IPS-11a (cell line): ENCODE measurements around the gene UST.
"Not testable (repeated sequence)": the region's sequence is repeated elsewhere in the genome, so short reads cannot be mapped to it uniquely, and the experiment has no call there.

Experiments used
- H3K4me3 ChIP-seq: one replicate; pipeline ENCODE4 v1.5.1; 2013; ENCODE audit warnings: low read depth, low read length, control low read depth

The UST gene

DNA sequence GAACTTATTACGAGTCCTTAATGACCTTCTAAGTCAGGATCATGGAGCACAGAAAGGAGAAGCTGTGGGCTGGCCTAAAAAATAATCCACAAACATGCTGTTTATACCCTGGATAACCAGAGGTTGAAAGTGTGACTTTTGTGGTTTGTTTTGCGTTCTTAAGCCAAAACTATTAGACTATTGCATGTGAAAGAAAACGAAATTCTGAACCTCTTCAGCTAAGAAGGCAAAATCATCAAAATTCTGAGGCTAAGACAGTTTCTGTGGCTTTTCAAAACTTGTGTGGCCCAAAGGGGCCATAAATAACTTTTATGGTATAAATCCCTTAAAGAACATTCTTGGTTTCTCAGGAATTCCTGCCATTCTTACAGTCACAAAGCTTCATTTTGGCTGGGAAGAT, 251.0 kb downstream of the UST start:
- H3K4me3 ChIP-seq: no peak overlapping the region

DNA sequence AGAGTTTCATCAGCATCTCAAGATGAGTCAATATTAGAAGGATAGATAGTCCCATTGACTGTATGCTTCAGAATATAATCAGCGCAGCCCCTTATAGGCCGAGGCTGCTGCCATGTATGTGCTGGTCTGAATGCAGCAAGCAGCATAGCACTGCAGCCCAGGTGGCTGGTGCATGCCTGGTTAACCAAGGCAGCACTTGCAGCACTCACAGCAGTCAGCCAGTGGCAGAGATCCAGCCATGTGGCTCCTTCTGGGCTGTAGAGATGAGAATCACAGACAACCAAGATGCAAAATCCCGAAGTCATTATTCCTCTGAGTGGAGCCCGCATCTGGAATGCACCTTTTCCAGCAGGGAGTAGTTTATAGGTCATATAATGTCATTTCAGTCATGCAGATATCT, 251.9 kb downstream of the UST start:
- H3K4me3 ChIP-seq: no peak overlapping the region

GRCh38 chr6:148999501-148999900, 252.7 kb downstream of the UST start:
- no peak overlapping the region for H3K4me3 ChIP-seq

DNA sequence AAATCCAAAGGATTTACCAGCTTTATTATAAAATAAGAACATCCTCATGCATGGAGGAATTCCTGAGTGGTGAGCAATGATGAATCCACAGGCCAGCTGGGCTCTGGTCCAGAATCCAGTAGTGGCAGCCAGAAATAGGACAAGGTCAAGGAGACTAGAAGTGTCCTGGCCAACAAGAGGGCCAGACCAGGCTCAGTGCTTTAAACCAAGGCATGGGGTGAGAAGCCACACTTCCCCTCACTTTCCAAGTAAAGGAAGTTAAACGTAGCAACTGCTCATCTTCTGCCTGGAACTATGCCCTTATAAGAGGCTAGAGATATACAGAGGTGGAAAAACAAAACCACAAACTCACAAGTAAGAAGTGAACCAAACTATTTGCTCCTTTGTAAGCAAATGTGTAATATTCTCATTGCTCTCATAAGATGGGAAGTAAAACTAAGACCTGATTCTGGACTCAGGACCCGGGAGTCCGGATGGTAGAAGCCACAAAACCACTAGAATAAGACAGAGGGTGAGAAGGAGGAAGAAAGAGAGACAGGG, 253.2 kb downstream of the UST start:
- no peak overlapping the region for H3K4me3 ChIP-seq

GRCh38 chr6:149001422-149001821, 254.6 kb downstream of the UST start:
- H3K4me3 ChIP-seq: no peak overlapping the region

DNA sequence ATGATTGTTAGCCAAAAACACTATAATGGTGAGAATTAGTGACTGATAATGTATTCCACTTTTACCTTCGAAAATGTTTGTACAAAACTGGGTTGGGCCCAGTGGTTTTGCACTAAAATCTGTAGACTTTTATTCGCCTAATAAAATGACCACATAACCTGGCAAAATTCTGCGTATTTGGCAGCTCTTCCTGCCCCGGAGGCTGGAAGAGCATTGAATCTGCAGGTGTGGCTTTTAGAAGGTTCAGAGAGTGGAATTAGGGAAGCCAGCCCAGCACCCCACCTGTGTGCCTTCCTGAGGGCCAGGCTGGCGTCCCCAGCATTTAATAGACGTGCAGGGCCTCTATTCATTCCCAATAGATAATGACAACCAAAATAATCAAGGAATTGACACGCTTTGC, 256.7 kb downstream of the UST start:
- H3K4me3 ChIP-seq: no peak overlapping the region

GRCh38 chr6:149004664-149005063, 257.8 kb downstream of the UST start:
- H3K4me3 ChIP-seq: no peak overlapping the region

GRCh38 chr6:149006236-149006635, 259.4 kb downstream of the UST start:
- H3K4me3 ChIP-seq: not testable (repeated sequence)

DNA sequence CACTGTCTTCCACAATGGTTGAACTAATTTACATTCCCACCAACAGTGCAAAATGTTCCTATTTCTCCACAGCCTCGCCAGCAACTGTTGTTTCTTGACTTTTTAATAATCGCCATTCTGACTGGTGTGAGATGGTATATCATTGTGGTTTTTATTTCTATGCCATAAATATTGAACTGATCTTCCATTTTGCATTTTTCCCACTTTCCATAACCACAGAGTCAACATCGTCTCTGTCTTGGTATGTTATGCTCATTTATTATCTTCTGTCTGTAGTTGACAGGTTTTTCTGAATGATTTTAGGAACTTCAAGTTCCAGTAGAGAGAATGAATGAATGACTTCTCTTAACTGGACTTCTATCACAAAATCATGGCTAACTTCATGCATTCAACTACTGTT, 259.8 kb downstream of the UST start:
- no peak overlapping the region for H3K4me3 ChIP-seq

DNA sequence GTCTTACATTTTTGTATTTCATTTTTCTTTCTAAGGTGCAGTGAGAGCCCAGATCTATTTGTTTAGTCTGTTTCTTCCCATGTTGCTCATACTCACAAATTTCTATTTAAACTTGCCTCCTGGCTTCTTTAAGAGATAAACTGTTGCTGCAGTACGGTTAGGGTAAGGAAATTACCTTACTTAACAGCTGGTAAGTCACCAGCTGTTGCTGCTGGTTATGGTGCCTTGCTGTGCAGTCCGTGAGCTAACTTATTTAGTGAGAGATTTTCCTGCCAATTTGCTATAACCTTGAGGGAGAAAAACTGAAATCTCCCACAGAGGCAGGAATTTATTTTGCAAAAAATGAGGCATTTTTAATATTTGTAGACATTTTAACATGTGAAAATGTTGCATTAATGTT, 261.0 kb downstream of the UST start:
- no peak overlapping the region for H3K4me3 ChIP-seq

DNA sequence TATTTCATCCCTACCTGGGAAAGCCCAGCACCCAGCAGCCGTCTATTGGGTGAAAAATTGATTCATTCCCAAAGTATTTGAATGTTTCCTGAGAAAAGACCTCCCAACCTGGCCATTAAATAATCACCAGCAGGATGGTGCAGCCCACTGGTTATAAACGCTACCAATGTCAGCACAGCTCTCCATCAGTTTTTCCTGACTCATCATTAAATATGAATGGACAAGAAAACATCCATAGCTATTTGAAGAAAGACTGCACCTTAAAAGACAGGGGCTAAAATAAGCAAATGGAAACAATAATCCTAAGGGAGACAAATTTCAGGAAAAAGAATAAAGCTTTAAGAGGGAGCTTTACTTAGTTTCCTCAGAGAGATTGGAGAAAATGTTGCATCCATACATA, 261.9 kb downstream of the UST start:
- no peak overlapping the region for H3K4me3 ChIP-seq

DNA sequence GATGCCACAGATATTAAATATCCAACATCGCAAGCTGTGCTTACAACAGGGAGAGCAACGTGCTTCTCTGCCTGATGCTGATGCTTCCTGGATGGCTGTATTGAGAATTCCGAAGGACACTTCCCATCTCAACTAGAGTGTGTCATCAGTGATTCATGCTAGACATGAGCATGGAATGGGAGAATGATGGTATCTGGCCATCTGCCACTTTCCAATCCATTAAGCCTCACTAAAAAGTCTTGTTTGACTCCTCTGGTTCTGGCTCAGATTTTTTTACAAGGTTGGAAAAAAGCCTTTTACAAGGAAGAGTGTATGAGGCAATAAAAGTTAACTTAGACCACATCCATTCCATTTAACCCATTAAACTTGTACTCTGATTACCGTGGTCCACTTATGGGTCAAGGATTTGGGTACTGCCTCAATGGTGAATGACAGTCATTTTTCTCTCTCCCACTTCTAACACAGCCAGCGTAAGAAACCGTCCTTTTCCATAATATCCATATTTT, 265.3 kb downstream of the UST start:
- H3K4me3 ChIP-seq: no peak overlapping the region

- no peak overlapping the region for H3K4me3 ChIP-seq
Observed at GRCh38 chr6:149013586-149014344, 266.9 kb downstream of the UST start.

GRCh38 chr6:149014631-149015534, 268.1 kb downstream of the UST start:
- H3K4me3 ChIP-seq: no peak overlapping the region

GRCh38 chr6:149015535-149016525, 269.0 kb downstream of the UST start:
- H3K4me3 ChIP-seq: no peak overlapping the region

DNA sequence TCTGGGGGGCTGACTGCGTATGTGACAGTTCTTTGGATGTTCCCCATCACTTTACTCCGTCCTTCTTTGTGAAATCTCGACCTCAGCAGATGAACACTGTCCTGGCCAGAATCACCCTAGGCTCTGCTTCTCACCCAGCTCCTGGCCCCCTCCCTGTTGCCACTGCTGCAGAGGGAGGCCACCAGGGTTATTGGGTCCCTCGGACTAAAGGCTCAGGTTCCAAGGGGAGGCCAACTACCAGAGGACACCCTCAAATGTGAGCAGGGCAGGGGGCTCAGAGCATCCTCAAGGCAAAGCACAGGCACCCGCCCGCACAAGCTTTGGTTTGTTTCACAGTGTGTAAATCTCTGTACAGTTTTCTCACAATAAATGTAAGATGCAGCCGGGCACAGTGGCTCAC, 269.9 kb downstream of the UST start:
- no peak overlapping the region for H3K4me3 ChIP-seq

DNA sequence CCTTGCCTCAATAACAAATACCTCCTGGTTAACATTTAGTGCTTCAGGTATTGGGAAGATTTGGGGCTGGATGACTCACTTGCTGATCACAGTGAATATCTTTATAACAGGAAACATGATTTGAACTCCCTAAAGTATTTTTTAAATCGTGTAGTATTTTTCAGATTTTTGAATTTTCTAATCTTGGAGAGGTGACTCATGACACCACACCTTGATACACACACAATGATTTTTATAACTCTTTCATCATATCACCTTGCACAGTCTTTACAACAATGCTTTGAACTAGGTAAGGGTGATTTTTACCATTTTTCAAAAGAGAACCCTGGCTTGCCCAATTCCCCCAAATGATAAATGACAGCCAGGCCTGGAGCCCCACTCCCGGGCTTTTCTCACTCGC, 273.5 kb downstream of the UST start:
- H3K4me3 ChIP-seq: no peak overlapping the region

DNA sequence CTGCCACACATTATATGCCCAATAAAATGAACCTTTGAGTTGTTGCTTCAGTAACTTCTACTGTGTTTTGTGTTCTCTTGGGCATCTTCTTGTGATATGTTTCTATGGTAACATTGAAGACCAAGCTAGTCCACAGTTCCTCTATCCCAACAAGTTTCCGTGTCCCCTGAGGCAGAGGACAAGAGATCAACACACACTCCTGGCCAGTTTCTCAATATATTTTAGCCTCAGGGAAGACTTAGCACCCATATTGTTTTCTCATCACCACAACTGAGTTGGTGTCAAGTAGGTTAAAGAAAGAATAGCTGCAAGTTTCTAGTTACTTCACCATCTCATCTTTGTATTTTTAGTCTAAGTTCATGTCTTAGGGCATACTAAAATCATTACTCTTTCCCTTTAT, 277.5 kb downstream of the UST start:
- no peak overlapping the region for H3K4me3 ChIP-seq

DNA sequence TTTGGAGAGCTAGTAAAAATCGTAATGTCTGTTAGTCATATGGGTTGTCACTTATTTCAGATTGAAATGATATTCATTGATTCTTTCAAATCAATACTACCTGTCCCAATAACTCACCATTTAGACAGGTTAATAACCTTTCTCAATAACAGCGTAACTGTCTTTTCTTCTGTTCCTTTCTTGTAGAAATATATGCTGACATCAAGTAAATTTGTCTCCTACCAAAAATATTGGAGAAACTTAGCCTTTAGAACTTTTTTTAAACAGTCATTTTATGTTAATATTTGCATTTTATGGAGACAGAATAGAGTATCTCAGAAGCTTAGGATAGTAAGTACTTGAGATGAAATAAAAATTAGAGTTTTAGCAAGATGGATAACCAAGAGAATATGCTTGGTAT, 278.2 kb downstream of the UST start:
- H3K4me3 ChIP-seq: no peak overlapping the region

GRCh38 chr6:149026530-149026942, 279.7 kb downstream of the UST start:
- no peak overlapping the region for H3K4me3 ChIP-seq

DNA sequence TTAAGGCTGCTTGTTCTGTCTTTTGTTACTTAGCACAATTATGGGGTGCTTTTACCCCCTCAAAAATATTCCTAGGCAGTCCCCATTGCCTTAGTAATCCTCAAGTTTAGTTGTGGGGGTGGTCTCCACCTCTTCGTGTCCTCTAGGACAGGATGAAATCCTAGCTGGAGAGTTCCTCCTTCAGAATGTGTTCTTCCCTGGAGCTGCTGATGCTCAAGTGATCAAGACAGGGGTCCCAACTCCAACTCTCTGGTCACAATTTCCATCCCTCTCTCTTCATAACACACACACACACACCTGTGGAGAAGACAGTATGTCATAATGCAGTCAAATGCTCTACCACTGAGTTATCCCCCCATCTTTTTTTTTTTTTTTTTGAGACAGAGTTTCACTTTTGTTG, 280.7 kb downstream of the UST start:
- H3K4me3 ChIP-seq: no peak overlapping the region
